Naive thymus-derived CD4-positive, alpha-beta T cell (primary cell): Measurements from ENCODE around the gene ABCC2. TPM values are rescaled to one million over a fixed set of nuclear protein-coding genes. Genes with fewer than 3 reads are reported as not detected.

Experiments used
- ATAC-seq: fragments of 150-1000 bp; cut with Tn5 transposase; 2 replicates; pipeline ENCODE4 v1.10.0; 2021; ENCODE audit warnings: mild to moderate bottlenecking, moderate library complexity
- CTCF ChIA-PET: fragments of 350-600 bp; sonication (Branson Sonifier 250); formaldehyde crosslinking; loops from one replicate; lab custom pipeline; 2021; ENCODE audit warnings: antibody characterized with exemption; lab: Charles Lee
- POLR2A ChIA-PET: fragments of 350-600 bp; sonication (Branson Sonifier 250); formaldehyde crosslinking; loops from one replicate; lab custom pipeline; 2021; ENCODE audit warnings: antibody characterized with exemption, inconsistent platforms; lab: Charles Lee
- DNase-seq, 9 donors: peaks; one replicate each; pipeline versions ENCODE4 v3.0.0 to v3.0.0-alpha.2; 2020 to 2022; ENCODE audit warnings: mixed read lengths in 1 of 9
- H3K27ac ChIP-seq: one replicate; pipeline ENCODE4 v1.7.0; 2013; ENCODE audit warnings: mild to moderate bottlenecking, low read depth, low read length, moderate library complexity
- H3K27me3 ChIP-seq, 2 donors: one replicate each; pipeline ENCODE4 v1.7.0; 2013; ENCODE audit warnings: low read length in 2 of 2, mild to moderate bottlenecking in 2 of 2, moderate library complexity in 2 of 2; ENCODE audit not compliant: control insufficient read depth in 2 of 2, insufficient read depth in 2 of 2
- H3K36me3 ChIP-seq, 3 experiments: 1 replicate in 2 of 3; 2 replicates in 1 of 3; pipeline ENCODE4 v1.7.0; 2013; ENCODE audit warnings: low read length in 3 of 3, mild to moderate bottlenecking in 3 of 3, moderate library complexity in 1 of 3; ENCODE audit not compliant: insufficient read depth in 3 of 3, control insufficient read depth in 2 of 3
- H3K4me1 ChIP-seq, 2 donors: one replicate each; pipeline ENCODE4 v1.7.0; 2013; ENCODE audit warnings: low read length in 2 of 2, mild to moderate bottlenecking in 2 of 2, moderate library complexity in 1 of 2; ENCODE audit not compliant: control insufficient read depth in 2 of 2, insufficient read depth in 2 of 2
- H3K4me3 ChIP-seq: 2 replicates; pipeline ENCODE4 v1.7.0; 2013; ENCODE audit warnings: mild to moderate bottlenecking, low read length
- H3K9me3 ChIP-seq, 3 experiments: 1 replicate in 2 of 3; 2 replicates in 1 of 3; pipeline ENCODE4 v1.7.0; 2013; ENCODE audit warnings: low read length in 3 of 3; ENCODE audit not compliant: control insufficient read depth in 2 of 3
- H3K27ac Mint-ChIP-seq, 9 donors: one replicate each; pipeline ENCODE4 v1.8.0; 2020 to 2022; ENCODE audit warnings: mixed read lengths in 9 of 9, mild to moderate bottlenecking in 8 of 9, moderate library complexity in 5 of 9, inconsistent platforms in 2 of 9
- H3K27me3 Mint-ChIP-seq, 5 donors: one replicate each; pipeline ENCODE4 v1.8.0; 2021 to 2022; ENCODE audit warnings: mixed read lengths in 5 of 5, mild to moderate bottlenecking in 1 of 5
- H3K36me3 Mint-ChIP-seq, 5 donors: one replicate each; pipeline ENCODE4 v1.8.0; 2020 to 2022; ENCODE audit warnings: mixed read lengths in 5 of 5, mild to moderate bottlenecking in 3 of 5, inconsistent platforms in 1 of 5
- H3K4me1 Mint-ChIP-seq, 7 donors: one replicate each; pipeline ENCODE4 v1.8.0; 2020 to 2022; ENCODE audit warnings: mixed read lengths in 7 of 7, mild to moderate bottlenecking in 3 of 7, inconsistent platforms in 1 of 7
- H3K4me3 Mint-ChIP-seq, 10 donors: one replicate each; pipeline ENCODE4 v1.8.0; 2020 to 2022; ENCODE audit warnings: mild to moderate bottlenecking in 10 of 10, mixed read lengths in 10 of 10, moderate library complexity in 6 of 10, inconsistent platforms in 2 of 10
- H3K9me3 Mint-ChIP-seq, 11 donors: one replicate each; pipeline ENCODE4 v1.8.0; 2020 to 2022; ENCODE audit warnings: mixed read lengths in 11 of 11, mild to moderate bottlenecking in 4 of 11, inconsistent platforms in 1 of 11, moderate library complexity in 1 of 11
- intact Hi-C, 2 donors: fragments of 100-400 bp; cut with micrococcal nuclease; formaldehyde crosslinking; loops; one replicate each; pipeline ENCODE4 v1.15.1; 2023
- polyA plus RNA-seq, 2 donors: library from polyadenylated mRNA; unstranded; fragments of 300-500 nt; fragmentation: Illumina TruSeq; gene quantifications; one replicate each; pipeline ENCODE4 v1.2.3, GENCODE V29; 2021
- total RNA-seq, 6 experiments: library from RNA in 5 of 6; stranded (reverse) in 5 of 6; gene quantifications; 1 replicate in 5 of 6; 2 replicates in 1 of 6; pipeline ENCODE4 v1.2.3 and lab custom pipeline; 2021 to 2026

ABCC2 gene
- total and polyA plus RNA-seq, 7 experiments from 2014 or later = 0.95 to 7.6 (median 2.8) TPM

- Histone ChIP-seq H3K9me3 (no peaks in the 10 kb centered on the region), H3K36me3 (no peaks in the 10 kb centered on the region), H3K27me3 (no peaks in the 10 kb centered on the region), H3K4me1 (no peaks in the 10 kb centered on the region), H3K27ac (no peak overlapping the region), H3K4me3 (no peak overlapping the region)
- Mint-ChIP-seq H3K27ac (no peak overlapping the region), H3K4me3 (no peak overlapping the region), H3K9me3 (peaks cover 0 to 6% (median 0%) of the 10 kb centered on the region in 11 donors), H3K36me3 (peaks cover 0 to 25% (median 7%) of the 10 kb centered on the region in 5 donors), H3K27me3 (no peaks in the 10 kb centered on the region), H3K4me1 (no peaks in the 10 kb centered on the region)
- no peak for ATAC-seq
- ChIA-PET POLR2A (no interaction called here), CTCF (no interaction called here)
- DNase-seq = no peak
- intact Hi-C loops = no loop called here
These were observed 29.7 kb downstream of the ABCC2 start for GRCh38 chr10:99812177-99812576.

- Mint-ChIP-seq H3K36me3 (peaks cover 0 to 23% (median 7%) of the 10 kb centered on the region in 5 donors), H3K27ac (no peak overlapping the region)
- intact Hi-C loops = no loop called here
These were observed 31.7 kb downstream of the ABCC2 start for GRCh38 chr10:99814143-99814542.

GRCh38 chr10:99815621-99816020 lies 33.2 kb downstream of the ABCC2 start:
- intact Hi-C loops = no loop called here
- Mint-ChIP-seq H3K27ac (no peak overlapping the region), H3K4me1 (no peaks in the 10 kb centered on the region), H3K36me3 (peaks cover 0 to 32% (median 7%) of the 10 kb centered on the region in 5 donors), H3K9me3 (peaks cover 0 to 6% (median 0%) of the 10 kb centered on the region in 11 donors), H3K4me3 (no peak overlapping the region), H3K27me3 (no peaks in the 10 kb centered on the region)
- ATAC-seq (no peak), DNase-seq (no peak)
- ChIA-PET POLR2A (no interaction called here), CTCF (no interaction called here)
- no peaks in the 10 kb centered on the region for H3K4me1 ChIP-seq
- no peaks in the 10 kb centered on the region for H3K9me3 ChIP-seq
- H3K27me3 ChIP-seq = no peaks in the 10 kb centered on the region
- H3K4me3 ChIP-seq = no peak overlapping the region
- H3K27ac ChIP-seq = no peak overlapping the region
- H3K36me3 ChIP-seq = no peaks in the 10 kb centered on the region

More at GRCh38 chr10:99814143-99814542, 31.7 kb downstream of the ABCC2 start:
- no peaks in the 10 kb centered on the region for H3K4me1 ChIP-seq
- ATAC-seq (no peak), DNase-seq (no peak)
- ChIA-PET POLR2A (no interaction called here), CTCF (interaction anchor here (0.6 kb wide), 1 partner anchor 575 kb away, joined by 3 read pairs; no protein-coding TSS in a partner anchor)
- Mint-ChIP-seq H3K27me3 (no peaks in the 10 kb centered on the region), H3K9me3 (peaks cover 0 to 6% (median 0%) of the 10 kb centered on the region in 11 donors), H3K4me3 (no peak overlapping the region), H3K4me1 (no peaks in the 10 kb centered on the region)
- H3K9me3 ChIP-seq = no peaks in the 10 kb centered on the region
- H3K27me3 ChIP-seq = no peaks in the 10 kb centered on the region
- no peak overlapping the region for H3K4me3 ChIP-seq
- H3K36me3 ChIP-seq = no peaks in the 10 kb centered on the region
- no peak overlapping the region for H3K27ac ChIP-seq

- DNase-seq (no peak), ATAC-seq (no peak)
- no peak overlapping the region for H3K4me3 ChIP-seq
- intact Hi-C loops = no loop called here
- no peak overlapping the region for H3K27ac ChIP-seq
- Mint-ChIP-seq H3K27me3 (no peaks in the 10 kb centered on the region), H3K9me3 (peaks cover 0 to 10% (median 7%) of the 10 kb centered on the region in 11 donors), H3K36me3 (peaks cover 0 to 27% (median 16%) of the 10 kb centered on the region in 5 donors), H3K27ac (no peak overlapping the region), H3K4me1 (peaks cover 0 to 8% (median 0%) of the 10 kb centered on the region in 7 donors), H3K4me3 (no peak overlapping the region)
- peaks cover 0 to 10% (median 7%) of the 10 kb centered on the region in 3 experiments for H3K9me3 ChIP-seq
- peaks cover 0 to 5% of the 10 kb centered on the region in 2 donors for H3K4me1 ChIP-seq
- POLR2A ChIA-PET = no interaction called here
- no peaks in the 10 kb centered on the region for H3K27me3 ChIP-seq
- no peaks in the 10 kb centered on the region for H3K36me3 ChIP-seq
- CTCF ChIA-PET = no interaction called here
These were observed 45.5 kb downstream of the ABCC2 start for GRCh38 chr10:99827936-99828335.

GRCh38 chr10:99828464-99828863 lies 46.0 kb downstream of the ABCC2 start:
- H3K27me3 Mint-ChIP-seq = no peaks in the 10 kb centered on the region
- H3K27me3 ChIP-seq = no peaks in the 10 kb centered on the region
- intact Hi-C loops = no loop called here
- H3K27ac ChIP-seq = no peak overlapping the region
- no peaks in the 10 kb centered on the region for H3K36me3 ChIP-seq
- peaks cover 0 to 5% of the 10 kb centered on the region in 2 donors for H3K4me1 ChIP-seq
- H3K9me3 ChIP-seq = peaks cover 0 to 10% (median 7%) of the 10 kb centered on the region in 3 experiments
- no peak overlapping the region for H3K4me3 ChIP-seq
- peaks cover 0 to 10% (median 7%) of the 10 kb centered on the region in 11 donors for H3K9me3 Mint-ChIP-seq
- peak; percentile 31 for ATAC-seq
- H3K36me3 Mint-ChIP-seq = peaks cover 0 to 27% (median 16%) of the 10 kb centered on the region in 5 donors
- H3K4me3 Mint-ChIP-seq = no peak overlapping the region
- CTCF ChIA-PET = no interaction called here
- POLR2A ChIA-PET = no interaction called here
- H3K4me1 Mint-ChIP-seq = peaks cover 0 to 8% (median 0%) of the 10 kb centered on the region in 7 donors
- DNase-seq = no peak
- no peak overlapping the region for H3K27ac Mint-ChIP-seq

GRCh38 chr10:99832439-99832838 lies 50.0 kb downstream of the ABCC2 start:
- Mint-ChIP-seq H3K36me3 (peaks cover 0 to 45% (median 21%) of the 10 kb centered on the region in 5 donors), H3K4me3 (no peak overlapping the region), H3K27me3 (no peaks in the 10 kb centered on the region), H3K4me1 (peaks cover 0 to 8% (median 0%) of the 10 kb centered on the region in 7 donors), H3K9me3 (peaks cover 0 to 10% (median 7%) of the 10 kb centered on the region in 11 donors), H3K27ac (no peak overlapping the region)
- intact Hi-C loops = no loop called here
- peaks cover 0 to 10% (median 7%) of the 10 kb centered on the region in 3 experiments for H3K9me3 ChIP-seq
- H3K4me1 ChIP-seq = peaks cover 0 to 5% of the 10 kb centered on the region in 2 donors
- no peaks in the 10 kb centered on the region for H3K27me3 ChIP-seq
- ChIA-PET CTCF (no interaction called here), POLR2A (no interaction called here)
- H3K36me3 ChIP-seq = no peaks in the 10 kb centered on the region
- no peak for ATAC-seq
- DNase-seq = no peak
- H3K27ac ChIP-seq = no peak overlapping the region
- no peak overlapping the region for H3K4me3 ChIP-seq

- H3K4me3 Mint-ChIP-seq = no peak overlapping the region
- H3K4me3 ChIP-seq = no peak overlapping the region
- no peak for ATAC-seq
- ChIA-PET POLR2A (no interaction called here), CTCF (no interaction called here)
- intact Hi-C loops = no loop called here
- H3K9me3 ChIP-seq = no peaks in the 10 kb centered on the region
- H3K27me3 ChIP-seq = no peaks in the 10 kb centered on the region
- peaks cover 0 to 35% (median 13%) of the 10 kb centered on the region in 5 donors for H3K36me3 Mint-ChIP-seq
- H3K4me1 Mint-ChIP-seq = peaks cover 0 to 1% (median 0%) of the 10 kb centered on the region in 7 donors
- H3K27ac ChIP-seq = no peak overlapping the region
- no peak overlapping the region for H3K27ac Mint-ChIP-seq
- peaks cover 0 to 2% (median 0%) of the 10 kb centered on the region in 11 donors for H3K9me3 Mint-ChIP-seq
- no peaks in the 10 kb centered on the region for H3K27me3 Mint-ChIP-seq
- H3K36me3 ChIP-seq = no peaks in the 10 kb centered on the region
- no peaks in the 10 kb centered on the region for H3K4me1 ChIP-seq
- DNase-seq = no peak
These were observed 52.0 kb downstream of the ABCC2 start for GRCh38 chr10:99834410-99834809.
